H9 (cell line): ENCODE data around the gene AKAP11. TPM values are rescaled to one million over a fixed set of nuclear protein-coding genes. Genes with fewer than 3 reads are reported as not detected.

Experiments used
- DNase-seq: peaks from one replicate; pipeline ENCODE4 v3.0.0-alpha.2; 2017
- H2AFZ ChIP-seq: one replicate; pipeline ENCODE4 v1.6.1; 2013; ENCODE audit warnings: mild to moderate bottlenecking, low read length, control low read depth, moderate library complexity
- H2AK5ac ChIP-seq: 2 replicates; pipeline ENCODE4 v1.6.1; 2013; ENCODE audit warnings: low read length, control low read depth, mixed read lengths; ENCODE audit not compliant: insufficient read length
- H2BK120ac ChIP-seq: one replicate; pipeline ENCODE4 v1.6.1; 2013; ENCODE audit warnings: low read depth, mild to moderate bottlenecking, low read length, control low read depth, inconsistent platforms; ENCODE audit not compliant: poor library complexity, severe bottlenecking
- H2BK12ac ChIP-seq: 2 replicates; pipeline ENCODE4 v1.6.1; 2013; ENCODE audit warnings: low read length, control low read depth, mixed read lengths, low read depth; ENCODE audit not compliant: insufficient read length
- H2BK15ac ChIP-seq: 2 replicates; pipeline ENCODE4 v1.6.1; 2013; ENCODE audit warnings: low read depth, low read length, control low read depth
- H2BK20ac ChIP-seq: one replicate; pipeline ENCODE4 v1.6.1; 2013; ENCODE audit warnings: low read depth, mild to moderate bottlenecking, low read length, control low read depth, inconsistent platforms; ENCODE audit not compliant: poor library complexity, severe bottlenecking
- H2BK5ac ChIP-seq: 2 replicates; pipeline ENCODE4 v1.6.1; 2013; ENCODE audit warnings: low read length, control low read depth, mixed read lengths; ENCODE audit not compliant: insufficient read length
- H3K14ac ChIP-seq: 2 replicates; pipeline ENCODE4 v1.6.1; 2013; ENCODE audit warnings: low read length, control low read depth; ENCODE audit not compliant: insufficient read depth
- H3K18ac ChIP-seq: 2 replicates; pipeline ENCODE4 v1.6.1; 2013; ENCODE audit warnings: low read depth, mild to moderate bottlenecking, mixed read lengths, low read length, control low read depth; ENCODE audit not compliant: insufficient read length
- H3K23ac ChIP-seq: 2 replicates; pipeline ENCODE4 v1.6.1; 2013; ENCODE audit warnings: low read length, control low read depth, mixed read lengths, low read depth; ENCODE audit not compliant: insufficient read length
- H3K23me2 ChIP-seq: 2 replicates; pipeline ENCODE4 v1.6.1; 2013; ENCODE audit warnings: low read depth, mild to moderate bottlenecking, mixed read lengths, low read length, control low read depth; ENCODE audit not compliant: insufficient read length, poor library complexity, severe bottlenecking
- H3K27ac ChIP-seq: 2 replicates; pipeline ENCODE4 v1.5.1; 2013; ENCODE audit warnings: low read length, control low read depth, mixed read lengths, low read depth; ENCODE audit not compliant: insufficient read length
- H3K27me3 ChIP-seq: 2 replicates; pipeline ENCODE4 v1.6.1; 2013; ENCODE audit warnings: low read length, control low read depth, inconsistent platforms; ENCODE audit not compliant: insufficient read depth
- H3K4ac ChIP-seq: 2 replicates; pipeline ENCODE4 v1.6.1; 2013; ENCODE audit warnings: low read depth, mild to moderate bottlenecking, control low read depth, inconsistent platforms, low read length, moderate library complexity
- H3K4me1 ChIP-seq: 2 replicates; pipeline ENCODE4 v1.6.1; 2013; ENCODE audit warnings: low read length, control low read depth, inconsistent platforms; ENCODE audit not compliant: insufficient read depth
- H3K4me2 ChIP-seq: 2 replicates; pipeline ENCODE4 v1.6.1; 2013; ENCODE audit warnings: low read length, control low read depth, mixed read lengths; ENCODE audit not compliant: insufficient read length, insufficient read depth
- H3K56ac ChIP-seq: 2 replicates; pipeline ENCODE4 v1.6.1; 2013; ENCODE audit warnings: low read depth, mild to moderate bottlenecking, mixed read lengths, low read length, control low read depth; ENCODE audit not compliant: insufficient read length
- H3K79me1 ChIP-seq: 2 replicates; pipeline ENCODE4 v1.6.1; 2013; ENCODE audit warnings: low read depth, mild to moderate bottlenecking, moderate library complexity, low read length, control low read depth, inconsistent platforms; ENCODE audit not compliant: insufficient read depth, poor library complexity, severe bottlenecking
- H3K79me2 ChIP-seq: 2 replicates; pipeline ENCODE4 v1.6.1; 2013; ENCODE audit warnings: low read length, control low read depth, inconsistent platforms; ENCODE audit not compliant: insufficient read depth
- H3K9ac ChIP-seq: 2 replicates; pipeline ENCODE4 v1.6.1; 2013; ENCODE audit warnings: low read length, control low read depth, mixed read lengths; ENCODE audit not compliant: insufficient read length; ENCODE audit errors: extremely low read depth
- H3K9me3 ChIP-seq: one replicate; pipeline ENCODE4 v1.6.1; 2013; ENCODE audit warnings: low read depth, low read length, inconsistent platforms; ENCODE audit not compliant: control insufficient read depth
- H3T11ph ChIP-seq: one replicate; pipeline ENCODE4 v1.6.1; 2013; ENCODE audit warnings: mild to moderate bottlenecking, low read length, control low read depth, inconsistent platforms
- H4K20me1 ChIP-seq: one replicate; pipeline ENCODE4 v1.6.1; 2013; ENCODE audit not compliant: control insufficient read depth, insufficient read length, insufficient read depth
- H4K5ac ChIP-seq: 2 replicates; pipeline ENCODE4 v1.6.1; 2013; ENCODE audit warnings: low read depth, mild to moderate bottlenecking, mixed read lengths, low read length, control low read depth; ENCODE audit not compliant: insufficient read length
- H4K8ac ChIP-seq: replicated peaks from 2 replicates; pipeline ENCODE4 v1.6.1; 2013; ENCODE audit warnings: low read length, control low read depth, mixed read lengths, low read depth; ENCODE audit not compliant: insufficient read length
- H4K91ac ChIP-seq: 2 replicates; pipeline ENCODE4 v1.6.1; 2013; ENCODE audit warnings: low read depth, mild to moderate bottlenecking, moderate library complexity, mixed read lengths, low read length, control low read depth; ENCODE audit not compliant: insufficient read length
- H3K27ac Mint-ChIP-seq, 3 experiments: 2 replicates in 2 of 3; 3 replicates in 1 of 3; pipeline ENCODE4 v1.8.0; 2020 to 2021; ENCODE audit warnings: mixed read lengths in 3 of 3, mild to moderate bottlenecking in 1 of 3, moderate library complexity in 1 of 3
- H3K27me3 Mint-ChIP-seq: 2 replicates; pipeline ENCODE4 v1.8.0; 2021; ENCODE audit warnings: low read depth, mild to moderate bottlenecking, moderate library complexity, mixed read lengths
- H3K36me3 Mint-ChIP-seq, 3 experiments: 2 replicates in 2 of 3; 3 replicates in 1 of 3; pipeline ENCODE4 v1.8.0; 2020 to 2021; ENCODE audit warnings: low read depth in 3 of 3, mixed read lengths in 3 of 3; ENCODE audit not compliant: insufficient read depth in 1 of 3
- H3K4me1 Mint-ChIP-seq, 2 experiments: 2 replicates each; pipeline ENCODE4 v1.8.0; 2020; ENCODE audit warnings: mixed read lengths in 2 of 2
- H3K4me3 Mint-ChIP-seq, 2 experiments: 2 replicates in 1 of 2; 3 replicates in 1 of 2; pipeline ENCODE4 v1.8.0; 2020 to 2021; ENCODE audit warnings: mild to moderate bottlenecking in 2 of 2, mixed read lengths in 2 of 2, moderate library complexity in 1 of 2
- H3K9me3 Mint-ChIP-seq, 2 experiments: 2 replicates in 1 of 2; 3 replicates in 1 of 2; pipeline ENCODE4 v1.8.0; 2020; ENCODE audit warnings: mild to moderate bottlenecking in 2 of 2, mixed read lengths in 2 of 2, moderate library complexity in 1 of 2
- WGBS: extraction: QIAGEN DNeasy Blood & Tissue Kit; methylation state at CpG from one replicate; pipeline ENCODE4 v1.1.7; 2013; ENCODE audit warnings: missing lambda C conversion rate, low lambda C conversion rate, mixed read lengths; ENCODE audit not compliant: insufficient read length; ENCODE audit errors: extremely low coverage; 5-methylcytosine and 5-hydroxymethylcytosine counted together
- total RNA-seq: library from RNA; stranded (reverse); gene quantifications from 2 replicates; pipeline ENCODE4 v1.2.1, GENCODE V29; 2021
- TF ChIP-seq, protein P1 (sequence below): fragments of 200-600 bp; sonication (generic); conservative IDR thresholded peaks from 3 replicates; pipeline ENCODE4 v1.8.0; 2021; ENCODE audit warnings: antibody characterized with exemption, mild to moderate bottlenecking

Gene AKAP11
- total RNA-seq, 1 experiment from 2014 or later, result 20.5 TPM

DNA sequence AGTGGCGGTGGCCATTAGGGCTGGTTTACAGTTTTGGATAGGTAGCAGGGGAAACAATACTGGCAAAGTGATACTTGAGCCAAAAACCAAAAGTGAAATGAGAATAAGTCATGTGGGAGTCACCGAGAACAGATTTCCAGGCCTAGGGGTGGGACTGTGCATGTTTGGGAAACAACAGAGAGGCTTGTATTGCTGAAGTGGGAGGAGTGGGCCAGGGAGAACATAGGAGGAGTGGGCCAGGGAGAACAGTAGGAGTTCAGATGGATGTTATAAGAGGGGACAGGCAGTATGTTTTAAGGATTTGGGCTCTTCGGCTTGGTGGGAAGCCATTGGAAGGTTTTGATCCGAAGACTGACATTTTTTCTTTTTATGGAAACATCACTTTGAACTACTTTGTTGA lies 35.5 kb downstream of the AKAP11 start:
- TF ChIP-seq, protein P1, sequence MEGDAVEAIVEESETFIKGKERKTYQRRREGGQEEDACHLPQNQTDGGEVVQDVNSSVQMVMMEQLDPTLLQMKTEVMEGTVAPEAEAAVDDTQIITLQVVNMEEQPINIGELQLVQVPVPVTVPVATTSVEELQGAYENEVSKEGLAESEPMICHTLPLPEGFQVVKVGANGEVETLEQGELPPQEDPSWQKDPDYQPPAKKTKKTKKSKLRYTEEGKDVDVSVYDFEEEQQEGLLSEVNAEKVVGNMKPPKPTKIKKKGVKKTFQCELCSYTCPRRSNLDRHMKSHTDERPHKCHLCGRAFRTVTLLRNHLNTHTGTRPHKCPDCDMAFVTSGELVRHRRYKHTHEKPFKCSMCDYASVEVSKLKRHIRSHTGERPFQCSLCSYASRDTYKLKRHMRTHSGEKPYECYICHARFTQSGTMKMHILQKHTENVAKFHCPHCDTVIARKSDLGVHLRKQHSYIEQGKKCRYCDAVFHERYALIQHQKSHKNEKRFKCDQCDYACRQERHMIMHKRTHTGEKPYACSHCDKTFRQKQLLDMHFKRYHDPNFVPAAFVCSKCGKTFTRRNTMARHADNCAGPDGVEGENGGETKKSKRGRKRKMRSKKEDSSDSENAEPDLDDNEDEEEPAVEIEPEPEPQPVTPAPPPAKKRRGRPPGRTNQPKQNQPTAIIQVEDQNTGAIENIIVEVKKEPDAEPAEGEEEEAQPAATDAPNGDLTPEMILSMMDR, result no peak
- DNase-seq, result no peak
- Histone ChIP-seq H2BK5ac (no peak overlapping the region), H3K23ac (no peak overlapping the region), H3K14ac (no peak overlapping the region), H3K79me2 (no peaks in the 10 kb centered on the region), H2BK120ac (no peak overlapping the region), H3K4ac (no peak overlapping the region), H3K9me3 (no peaks in the 10 kb centered on the region), H2BK12ac (no peak overlapping the region), H3K4me1 (no peaks in the 10 kb centered on the region), H4K5ac (no peak overlapping the region), H3K4me2 (no peak overlapping the region), H2BK15ac (no peak overlapping the region), H2BK20ac (no peak overlapping the region), H3K27ac (no peak overlapping the region), H4K8ac (no peak overlapping the region), H3K9ac (no peak overlapping the region), H3K27me3 (no peaks in the 10 kb centered on the region), H4K20me1 (no peaks in the 10 kb centered on the region), H3K18ac (no peak overlapping the region), H4K91ac (no peak overlapping the region), H2AFZ (no peak overlapping the region), H3K56ac (no peak overlapping the region), H3K79me1 (no peaks in the 10 kb centered on the region), H2AK5ac (no peak overlapping the region), H3K23me2 (no peaks in the 10 kb centered on the region), H3T11ph (no peak overlapping the region)
- Mint-ChIP-seq H3K27me3 (no peaks in the 10 kb centered on the region), H3K4me1 (no peaks in the 10 kb centered on the region), H3K9me3 (no peaks in the 10 kb centered on the region), H3K36me3 (peaks cover 17 to 59% (median 44%) of the 10 kb centered on the region in 3 experiments; a peak in 6 of 7 replicates), H3K4me3 (no peak overlapping the region), H3K27ac (peak overlapping the region in 1 of 3 experiments; percentile 28; a peak in 2 of 7 replicates)
- no CpG with 5 or more reads among the region's 4 CpGs for WGBS
